HG03378 (cell line): ENCODE data around the gene NTN1.

ENCODE experiments used
- ATAC-seq: cut with Tn5 transposase; IDR thresholded peaks from one replicate; pipeline ENCODE4 v1.9.1; 2021; ENCODE audit warnings: mild to moderate bottlenecking, moderate library complexity; ENCODE audit not compliant: unreplicated experiment

The NTN1 gene

GRCh38 chr17:9229160-9229825 is 208.0 kb downstream of the NTN1 start:
- no peak for ATAC-seq

- no peak for ATAC-seq
Observed at GRCh38 chr17:9229826-9230201, 208.5 kb downstream of the NTN1 start.

GRCh38 chr17:9230346-9230745 is 209.0 kb downstream of the NTN1 start:
- ATAC-seq, result no peak

- ATAC-seq, result no peak
Observed at GRCh38 chr17:9230861-9231260, 209.6 kb downstream of the NTN1 start.

GRCh38 chr17:9231449-9232154 is 210.3 kb downstream of the NTN1 start:
- ATAC-seq, result no peak

- ATAC-seq, result no peak
Observed at GRCh38 chr17:9232155-9232475, 210.8 kb downstream of the NTN1 start.

- ATAC-seq, result no peak
Observed at GRCh38 chr17:9232591-9233270, 211.4 kb downstream of the NTN1 start.

GRCh38 chr17:9233271-9233599 is 211.9 kb downstream of the NTN1 start:
- no peak for ATAC-seq

- ATAC-seq, result no peak
Observed at GRCh38 chr17:9233761-9234160, 212.5 kb downstream of the NTN1 start.

GRCh38 chr17:9234389-9234945 is 213.2 kb downstream of the NTN1 start:
- no peak for ATAC-seq

GRCh38 chr17:9235346-9235745 is 214.0 kb downstream of the NTN1 start:
- no peak for ATAC-seq

- ATAC-seq, result no peak
Observed at GRCh38 chr17:9236286-9237052, 215.2 kb downstream of the NTN1 start.

- no peak for ATAC-seq
Observed at GRCh38 chr17:9237053-9237410, 215.7 kb downstream of the NTN1 start.

GRCh38 chr17:9237661-9238301 is 216.5 kb downstream of the NTN1 start:
- no peak for ATAC-seq

- no peak for ATAC-seq
Observed at GRCh38 chr17:9238340-9239245, 217.3 kb downstream of the NTN1 start.

- ATAC-seq, result no peak
Observed at GRCh38 chr17:9239246-9239792, 218.0 kb downstream of the NTN1 start.

- ATAC-seq, result no peak
Observed at GRCh38 chr17:9239793-9240658, 218.7 kb downstream of the NTN1 start.

GRCh38 chr17:9240659-9241370 is 219.5 kb downstream of the NTN1 start:
- ATAC-seq, result no peak
